Skeletal muscle cell (primary cell): ENCODE results near the gene PHKB.
A peak's percentile ranks its signal among the peaks of the same experiment; 100 is the strongest.
"Not testable (repeated sequence)": the region's sequence is repeated elsewhere in the genome, so short reads cannot be mapped to it uniquely, and the experiment has no call there.

Experiments used
- DNase-seq: peaks from one replicate; pipeline ENCODE4 v3.0.0-alpha.2; 2010; ENCODE audit warnings: low read depth
- H3K4me3 ChIP-seq: 2 replicates; pipeline ENCODE4 v1.5.1; 2011; ENCODE audit warnings: low read depth, mild to moderate bottlenecking, control low read depth, low read length, moderate library complexity

Gene PHKB

DNA sequence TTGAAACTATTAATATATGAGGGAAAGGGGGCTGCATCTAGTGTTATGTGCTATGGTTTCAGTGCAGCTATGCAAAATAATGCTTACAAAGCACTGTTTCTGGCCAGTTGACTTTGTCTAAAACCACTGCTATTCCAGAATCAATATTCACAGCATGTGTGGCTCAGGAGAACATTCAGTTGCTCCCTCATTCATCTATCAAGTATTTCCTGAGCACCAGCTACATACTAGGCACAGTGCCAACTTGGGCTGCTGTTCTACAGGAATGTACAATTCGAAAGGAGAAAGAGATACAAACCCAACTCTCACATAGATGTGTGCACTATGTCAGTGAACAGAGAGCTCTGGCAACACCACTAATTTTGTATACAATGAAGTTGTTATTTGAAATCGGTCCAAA, 183.0 kb downstream of the PHKB start:
- H3K4me3 ChIP-seq: no peak overlapping the region
- DNase-seq: peak; percentile 82

DNA sequence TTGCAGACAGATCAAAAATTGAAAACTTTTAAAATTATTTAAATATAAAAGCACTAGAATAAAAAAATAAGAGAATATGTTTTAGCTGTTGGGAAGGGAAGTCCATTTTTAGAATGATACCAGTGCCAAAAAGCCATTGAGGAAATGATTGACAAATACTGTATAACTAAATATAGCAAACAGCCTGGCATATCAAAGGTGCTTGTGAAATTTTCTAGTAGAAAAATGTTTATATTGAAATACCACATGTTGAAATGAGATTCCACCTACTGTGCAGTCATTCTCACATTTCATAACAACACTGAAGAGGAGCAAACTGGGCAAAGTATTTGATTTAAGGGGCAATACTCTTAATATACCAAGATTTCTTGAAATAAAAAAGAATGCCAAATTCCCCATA, 183.5 kb downstream of the PHKB start:
- DNase-seq: no peak

DNA sequence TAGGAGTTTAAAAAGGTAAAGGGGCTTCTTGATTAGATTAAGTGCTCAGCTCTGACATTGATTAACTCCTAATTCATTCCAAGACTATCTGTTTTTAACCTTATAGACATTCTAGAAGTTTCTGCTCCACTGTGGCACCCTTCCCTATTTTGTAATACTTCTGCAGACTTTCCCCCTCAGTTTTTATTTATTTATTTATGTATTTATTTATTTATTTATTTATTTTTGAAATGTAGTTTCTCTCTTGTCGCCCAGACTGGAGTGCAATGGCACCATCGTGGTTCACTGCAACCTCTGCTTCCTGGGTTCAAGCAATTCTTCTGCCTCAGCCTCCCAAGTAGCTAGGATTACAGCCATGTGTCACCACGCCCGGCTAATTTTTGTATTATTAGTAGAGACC, 185.8 kb downstream of the PHKB start:
- no peak for DNase-seq
- no peak overlapping the region for H3K4me3 ChIP-seq

More for the DNA sequence above, 183.5 kb downstream of the PHKB start:
- no peak overlapping the region for H3K4me3 ChIP-seq

DNA sequence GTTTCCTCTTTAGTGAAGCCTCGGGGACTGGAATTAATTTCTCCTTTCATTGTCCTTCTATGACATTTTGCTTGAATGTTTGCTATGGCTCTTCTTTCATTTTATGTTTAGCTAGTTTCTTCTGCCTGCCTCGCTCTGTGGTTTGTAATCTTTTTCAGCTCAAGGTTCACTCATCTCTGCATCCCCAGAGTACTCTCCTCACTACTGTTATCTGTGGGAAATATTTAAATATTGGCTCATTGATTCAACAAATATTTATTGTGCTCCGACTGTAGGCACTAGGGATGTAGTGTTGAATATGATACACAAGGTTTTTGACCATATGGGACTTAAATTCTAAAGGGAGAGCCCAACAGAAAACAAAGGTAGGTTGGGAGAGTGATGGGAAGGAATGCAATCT, 195.9 kb downstream of the PHKB start:
- no peak for DNase-seq
- H3K4me3 ChIP-seq: no peak overlapping the region

DNA sequence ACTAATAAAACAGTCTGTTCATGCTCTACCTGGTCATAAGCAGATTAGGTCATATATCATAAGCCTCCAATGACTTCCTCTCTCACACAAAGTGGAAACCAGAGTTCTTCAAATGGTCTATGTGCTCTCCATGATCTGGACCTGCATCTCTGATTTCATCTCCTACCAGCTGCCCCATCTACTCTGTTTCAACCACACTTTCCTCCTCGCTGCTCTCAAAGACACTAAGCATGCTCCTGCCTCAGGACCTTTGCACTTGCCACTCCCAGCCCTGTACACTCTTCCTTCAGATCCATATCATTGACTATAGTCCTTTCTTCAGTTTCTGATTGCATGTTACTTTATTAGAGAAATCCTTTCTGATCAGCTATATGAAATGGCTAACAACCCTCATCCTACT, 196.8 kb downstream of the PHKB start:
- DNase-seq: no peak

DNA sequence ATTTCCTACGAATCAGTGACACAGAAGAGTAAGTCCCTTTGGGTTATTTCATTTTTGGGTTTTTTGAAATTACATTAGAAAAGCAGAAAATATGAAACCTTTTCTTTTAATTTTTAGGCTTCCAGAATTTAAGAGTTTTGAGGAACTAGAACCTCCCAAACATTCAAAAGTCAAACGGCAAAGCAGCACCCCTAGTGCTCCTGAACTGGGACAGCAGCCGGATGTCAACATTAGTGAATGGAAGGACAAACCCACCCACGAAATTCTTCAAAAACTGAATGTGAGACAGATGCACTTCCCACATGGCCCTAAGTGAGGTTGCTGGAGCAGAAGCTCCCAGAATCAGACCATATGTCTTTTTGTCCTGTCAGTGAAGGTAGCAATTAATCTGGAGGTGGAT, 199.4 kb downstream of the PHKB start:
- no peak overlapping the region for H3K4me3 ChIP-seq
- no peak for DNase-seq

More for the DNA sequence above, 196.8 kb downstream of the PHKB start:
- H3K4me3 ChIP-seq: no peak overlapping the region

DNA sequence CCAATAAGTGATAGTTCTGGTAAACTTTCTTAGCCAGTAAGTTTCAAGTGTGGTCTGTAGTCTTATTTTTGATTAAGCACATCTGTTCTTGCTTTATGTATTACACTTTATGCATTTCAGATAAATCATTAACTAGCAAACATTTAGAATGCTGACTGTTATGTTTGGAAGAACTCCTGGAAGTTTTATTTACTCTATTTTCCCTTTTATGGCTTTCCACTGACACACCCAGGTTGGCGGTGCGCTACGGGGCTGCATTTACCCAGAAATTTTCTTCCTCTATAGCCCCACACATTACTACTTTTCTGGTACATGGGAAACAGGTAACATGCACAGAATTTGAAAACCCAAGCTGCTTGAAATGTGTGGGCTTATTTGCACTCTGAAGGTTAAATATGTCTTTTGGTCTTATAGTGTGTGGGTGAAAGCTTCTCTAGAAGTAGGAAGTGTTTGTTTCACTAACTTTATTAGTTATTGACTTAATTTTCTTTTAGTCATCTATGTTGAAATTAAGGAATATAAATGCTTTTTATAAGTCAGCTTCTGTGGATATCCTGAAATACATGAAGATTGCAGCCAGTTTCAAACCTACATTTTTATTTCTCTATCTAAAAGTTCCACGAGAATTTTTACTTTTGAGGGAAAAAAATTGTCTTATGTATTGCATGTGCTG, 203.7 kb downstream of the PHKB start:
- no peak for DNase-seq
- H3K4me3 ChIP-seq: no peak overlapping the region

DNA sequence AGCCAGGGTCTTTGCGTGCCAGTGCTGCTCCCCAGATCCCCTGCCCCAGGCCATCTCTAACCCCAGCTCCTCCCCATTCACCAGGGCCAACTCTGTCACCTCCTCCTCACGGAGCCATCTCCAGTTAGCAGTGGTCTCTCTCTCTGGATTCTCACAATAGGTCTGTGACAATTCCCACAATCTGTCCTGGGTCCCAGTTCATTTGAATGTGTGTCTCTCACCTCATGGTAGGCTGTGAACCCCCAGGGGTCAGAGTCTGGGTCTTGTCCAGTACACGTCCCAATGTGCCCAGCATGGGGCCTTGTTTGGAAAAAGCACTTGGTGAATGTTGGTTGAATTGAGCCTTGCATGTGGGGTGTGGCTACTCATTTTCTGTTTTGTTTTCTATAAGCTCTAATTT, 205.3 kb downstream of the PHKB start:
- H3K4me3 ChIP-seq: no peak overlapping the region
- DNase-seq: no peak

DNA sequence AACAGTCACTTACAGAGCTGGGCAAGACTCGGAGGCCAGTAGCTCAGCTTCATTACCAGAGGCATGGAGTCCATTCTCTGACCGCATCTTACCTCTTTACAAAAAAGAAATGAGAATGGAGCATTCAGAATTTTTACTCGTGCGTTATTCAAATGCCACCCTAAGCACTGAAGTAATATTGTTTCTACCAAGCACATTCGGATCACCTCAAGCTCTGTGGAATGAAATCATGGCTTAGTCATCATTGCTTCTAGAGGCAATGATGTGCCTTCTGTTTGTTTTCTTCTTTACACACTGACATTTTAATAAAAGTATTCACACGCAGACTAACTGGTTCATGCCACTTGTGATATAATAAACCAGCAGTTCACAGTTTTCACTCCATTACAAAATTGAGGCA, 206.8 kb downstream of the PHKB start:
- no peak for DNase-seq
- no peak overlapping the region for H3K4me3 ChIP-seq

DNA sequence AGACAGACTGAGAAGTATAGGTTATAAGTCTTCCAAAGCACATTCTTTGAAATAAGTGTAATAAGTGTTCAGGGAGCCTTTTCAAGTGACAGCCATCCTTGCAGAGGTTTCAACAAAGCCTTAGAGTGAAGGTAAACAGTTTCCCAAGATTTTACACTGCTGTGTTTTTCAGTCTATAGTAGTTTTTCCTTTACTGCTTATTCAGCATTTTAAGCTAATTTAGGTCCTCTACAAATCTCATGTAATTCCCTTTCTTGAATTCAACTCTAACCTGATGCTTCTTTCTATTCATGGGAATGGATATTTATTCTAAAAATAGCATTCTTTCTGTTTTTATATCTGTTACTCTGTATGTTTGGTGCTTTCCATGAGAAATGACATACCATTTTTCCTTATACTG, 211.3 kb downstream of the PHKB start:
- H3K4me3 ChIP-seq: no peak overlapping the region
- no peak for DNase-seq

DNA sequence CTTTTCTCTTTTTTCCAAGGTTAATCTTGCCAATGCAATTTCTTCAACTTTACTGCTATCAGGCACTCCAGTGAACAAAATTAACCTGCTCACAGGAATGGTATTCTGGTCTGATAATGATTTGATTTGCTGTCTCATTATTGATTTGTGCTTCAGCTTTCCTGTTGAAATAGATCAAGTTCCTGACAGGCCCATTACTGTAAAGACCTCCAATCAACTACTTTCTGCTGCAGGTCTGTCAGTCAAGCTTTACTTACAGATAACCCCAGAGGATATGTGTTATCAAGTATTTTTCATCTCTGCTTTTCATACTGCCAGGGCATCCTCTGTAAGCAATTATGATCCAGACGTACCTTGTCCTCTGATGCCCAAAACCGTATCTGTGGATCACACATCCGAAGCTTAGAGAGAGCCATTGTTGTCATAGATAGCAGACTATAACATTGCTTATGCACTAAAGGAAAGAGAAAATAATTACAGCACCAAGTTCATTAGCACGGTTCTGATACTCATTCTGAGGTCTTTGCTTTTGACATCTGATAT, 215.6 kb downstream of the PHKB start:
- no peak for DNase-seq
- no peak overlapping the region for H3K4me3 ChIP-seq

DNA sequence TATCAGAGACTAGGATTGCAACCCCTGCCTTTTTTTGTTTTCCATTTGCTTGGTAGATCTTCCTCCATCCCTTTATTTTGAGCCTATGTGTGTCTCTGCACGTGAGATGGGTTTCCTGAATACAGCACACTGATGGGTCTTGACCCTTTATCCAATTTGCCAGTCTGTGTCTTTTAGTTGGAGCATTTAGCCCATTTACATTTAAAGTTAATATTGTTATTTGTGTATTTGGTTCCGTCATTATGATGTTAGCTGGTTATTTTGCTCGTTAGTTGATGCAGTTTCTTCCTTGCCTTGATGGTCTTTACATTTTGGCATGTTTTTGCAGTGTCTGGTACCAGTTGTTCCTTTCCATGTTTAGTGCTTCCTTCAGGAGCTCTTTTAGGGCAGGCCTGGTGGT, 220.4 kb downstream of the PHKB start:
- H3K4me3 ChIP-seq, DNase-seq: not testable (repeated sequence)

DNA sequence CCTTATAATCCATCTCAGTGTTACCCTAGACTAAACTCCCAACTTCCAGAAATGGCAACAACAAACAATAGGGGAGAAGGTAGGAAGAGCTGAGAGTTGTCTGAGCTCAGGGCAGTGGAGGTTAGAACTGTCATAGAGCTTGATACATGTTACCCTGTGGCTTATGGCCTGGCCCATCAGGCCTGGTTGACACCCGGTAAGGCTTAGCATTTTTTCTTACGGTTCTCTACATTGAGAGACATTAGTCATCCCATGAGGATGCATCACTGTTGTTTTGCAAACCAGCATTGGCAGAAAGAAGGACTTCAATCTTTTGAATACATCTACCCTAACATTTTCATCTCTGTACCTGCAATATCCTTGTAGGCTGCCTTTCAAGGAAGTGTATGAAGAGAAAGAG, 226.6 kb downstream of the PHKB start:
- H3K4me3 ChIP-seq: no peak overlapping the region
- DNase-seq: no peak

DNA sequence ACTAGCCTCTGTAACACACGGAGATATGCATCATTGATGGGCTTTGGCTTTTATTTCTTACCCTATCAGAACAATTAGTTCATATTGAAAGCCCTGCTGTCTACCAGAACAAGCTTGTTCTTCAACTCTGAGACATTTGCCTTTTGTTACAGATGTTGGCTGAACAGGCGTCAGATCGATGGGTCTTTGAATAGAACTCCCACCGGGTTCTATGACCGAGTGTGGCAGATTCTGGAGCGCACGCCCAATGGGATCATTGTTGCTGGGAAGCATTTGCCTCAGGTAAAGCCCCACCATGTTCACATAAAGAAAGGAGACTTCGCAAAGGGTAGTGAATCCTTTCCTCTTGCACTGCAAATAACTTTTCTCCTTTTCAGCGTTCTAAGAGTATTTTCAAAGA, 232.1 kb downstream of the PHKB start:
- no peak for DNase-seq
- H3K4me3 ChIP-seq: no peak overlapping the region

DNA sequence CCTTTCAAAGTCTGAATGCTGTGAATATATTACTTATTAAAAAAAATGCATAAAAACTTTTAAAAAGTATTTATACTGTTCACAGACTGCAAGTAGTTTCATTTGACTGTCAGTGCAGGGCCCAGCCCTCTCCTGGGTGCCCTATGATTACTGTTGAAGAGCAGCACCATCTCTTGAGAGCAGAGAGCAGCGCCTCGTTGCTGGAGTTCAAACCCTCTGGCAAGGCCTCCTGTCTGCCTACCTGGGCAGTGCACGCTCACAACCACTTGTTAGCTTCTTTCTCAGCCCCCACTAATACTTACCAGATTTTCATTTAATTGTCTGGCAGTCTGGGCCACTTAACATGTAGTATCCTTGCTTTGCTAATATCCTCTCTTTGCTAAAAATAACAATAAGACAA, 233.4 kb downstream of the PHKB start:
- DNase-seq: no peak
- H3K4me3 ChIP-seq: no peak overlapping the region

DNA sequence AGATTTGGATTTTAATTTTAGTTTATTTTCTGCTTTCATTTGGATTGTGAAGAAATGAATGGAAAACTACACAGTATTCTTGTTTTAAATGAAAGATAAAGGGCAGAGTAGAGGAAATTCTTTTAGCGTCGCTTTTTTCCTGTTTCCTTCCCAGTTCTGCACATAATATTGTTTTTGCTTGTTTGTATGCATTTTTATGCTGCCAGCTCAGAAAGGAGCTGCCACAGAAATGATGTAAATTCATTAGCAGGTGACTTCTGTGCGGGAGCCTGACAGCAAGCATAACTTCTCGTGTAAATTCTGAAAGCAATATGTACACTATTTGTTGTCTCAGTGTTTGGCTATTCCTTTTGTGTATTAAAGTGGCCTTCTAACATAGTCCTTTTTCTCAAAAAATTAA, 234.6 kb downstream of the PHKB start:
- no peak for DNase-seq
- no peak overlapping the region for H3K4me3 ChIP-seq

DNA sequence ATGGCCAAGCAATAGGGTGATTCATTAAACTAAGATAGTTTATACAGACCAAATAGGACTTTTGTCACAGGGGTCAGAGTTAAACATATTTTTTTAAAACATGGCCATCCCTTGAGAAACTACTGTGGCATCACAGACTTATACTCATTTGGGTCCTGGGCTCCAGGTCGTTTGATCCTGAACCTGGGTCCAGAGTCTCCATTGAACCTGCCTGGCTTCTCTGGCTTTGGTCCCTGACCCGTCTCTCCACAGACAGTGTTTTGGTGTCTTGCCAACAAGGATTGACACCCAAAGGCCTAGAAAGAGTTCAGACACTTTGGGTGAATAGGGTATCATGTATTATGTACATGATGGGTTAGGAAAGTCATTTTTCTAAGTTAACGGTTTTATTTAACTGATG, 236.7 kb downstream of the PHKB start:
- no peak for DNase-seq
- H3K4me3 ChIP-seq: no peak overlapping the region

DNA sequence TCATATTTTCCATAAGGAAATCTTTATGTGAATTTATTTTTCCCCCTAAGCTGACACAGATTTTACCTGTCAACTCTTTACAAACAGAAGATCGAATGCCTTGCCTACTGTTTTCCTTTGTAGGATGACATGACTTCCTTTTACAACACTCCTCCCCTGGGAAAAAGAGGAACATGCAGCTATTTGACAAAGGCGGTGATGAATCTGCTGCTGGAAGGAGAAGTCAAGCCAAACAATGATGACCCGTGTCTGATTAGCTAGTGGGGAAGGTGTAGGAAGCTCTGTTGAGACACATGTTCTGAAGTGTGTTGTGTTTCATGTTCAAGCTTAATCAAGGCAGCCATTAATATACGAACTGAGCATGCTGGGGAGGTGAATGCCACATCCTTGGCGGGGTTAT, 238.0 kb downstream of the PHKB start:
- H3K4me3 ChIP-seq: no peak overlapping the region
- no peak for DNase-seq

DNA sequence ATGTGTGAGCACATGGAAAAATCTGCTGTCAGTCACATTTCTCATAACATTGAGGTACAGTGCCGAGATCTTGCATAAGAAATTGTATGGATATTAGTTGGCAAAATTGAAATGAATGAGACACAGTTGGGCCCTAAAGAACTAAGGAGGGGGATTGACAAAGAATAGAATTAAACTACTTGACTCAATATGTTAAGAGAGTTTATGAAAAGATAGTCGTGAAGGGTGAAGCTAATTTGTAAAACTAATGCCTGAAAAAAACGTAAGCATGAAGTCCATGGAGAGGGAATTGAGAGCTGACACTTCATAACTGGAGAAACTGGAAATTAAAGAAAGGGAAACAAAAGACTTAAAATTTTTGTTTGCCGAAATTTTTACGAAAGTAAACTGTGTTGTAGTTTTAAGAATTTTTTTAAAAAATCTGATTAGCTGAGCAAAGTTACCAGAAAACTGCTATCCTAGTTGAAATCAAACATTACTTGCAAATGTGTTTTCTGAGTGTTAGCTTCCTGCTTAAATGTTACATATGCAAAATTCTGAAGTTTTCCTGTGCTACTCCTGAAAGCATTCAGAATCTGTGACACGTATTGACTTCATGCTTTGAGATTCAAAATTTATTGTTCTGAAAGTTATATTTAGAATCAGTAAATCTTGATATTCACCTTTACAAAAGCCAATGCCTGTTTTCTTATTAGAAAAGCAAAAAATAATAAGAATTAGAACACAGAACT, 239.9 kb downstream of the PHKB start:
- no peak overlapping the region for H3K4me3 ChIP-seq
- no peak for DNase-seq

DNA sequence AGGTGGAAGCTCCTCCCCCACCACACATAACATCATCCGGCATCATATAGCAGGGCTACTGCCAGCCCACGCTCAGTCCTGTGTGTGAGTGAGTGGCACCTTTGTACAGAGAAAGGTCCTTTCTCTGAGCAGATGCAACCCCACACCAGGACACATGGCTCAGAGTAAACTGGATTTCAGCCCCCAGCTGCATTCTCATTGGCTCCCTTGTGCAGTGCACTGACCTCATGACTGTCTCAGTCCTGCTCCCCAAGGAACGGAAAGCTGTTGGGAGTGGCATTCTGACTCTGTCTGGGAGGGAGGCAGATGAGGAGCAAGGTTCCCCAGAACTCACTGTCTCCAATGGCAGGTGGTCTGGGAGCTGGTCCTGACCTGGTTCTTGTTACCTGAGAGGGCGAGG, 244.1 kb downstream of the PHKB start:
- peak; percentile 17 for DNase-seq
- no peak overlapping the region for H3K4me3 ChIP-seq

DNA sequence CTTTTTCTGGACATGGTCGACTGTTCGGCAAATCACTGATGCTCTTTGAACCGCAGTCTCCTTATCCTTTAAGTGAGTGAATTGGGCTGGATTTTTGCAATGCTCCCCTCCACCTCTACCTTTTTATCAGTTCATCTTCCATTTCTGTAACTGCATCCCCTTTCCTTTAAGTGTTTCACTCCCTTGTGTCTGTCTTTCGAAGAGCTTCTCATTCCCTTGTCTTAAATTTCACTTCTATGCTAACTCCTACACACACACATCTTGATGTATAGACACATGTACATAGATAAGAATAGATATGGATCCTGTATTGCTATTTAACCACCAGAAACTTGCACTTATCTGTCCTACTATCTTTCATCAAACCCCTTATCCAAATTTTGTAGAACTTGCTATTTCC, 250.7 kb downstream of the PHKB start:
- H3K4me3 ChIP-seq: no peak overlapping the region
- DNase-seq: no peak
